ENCODE data around the gene TWNK. TPM values are rescaled to one million over a fixed set of nuclear protein-coding genes. Genes with fewer than 3 reads are reported as not detected.

Gene TWNK
- total and polyA plus RNA-seq, 10 of the 15 experiments (the other 5 are each of a cell fraction or from before 2014, with no cell fraction given), result 13.6 to 32.8 (median 18.0) TPM

DNA sequence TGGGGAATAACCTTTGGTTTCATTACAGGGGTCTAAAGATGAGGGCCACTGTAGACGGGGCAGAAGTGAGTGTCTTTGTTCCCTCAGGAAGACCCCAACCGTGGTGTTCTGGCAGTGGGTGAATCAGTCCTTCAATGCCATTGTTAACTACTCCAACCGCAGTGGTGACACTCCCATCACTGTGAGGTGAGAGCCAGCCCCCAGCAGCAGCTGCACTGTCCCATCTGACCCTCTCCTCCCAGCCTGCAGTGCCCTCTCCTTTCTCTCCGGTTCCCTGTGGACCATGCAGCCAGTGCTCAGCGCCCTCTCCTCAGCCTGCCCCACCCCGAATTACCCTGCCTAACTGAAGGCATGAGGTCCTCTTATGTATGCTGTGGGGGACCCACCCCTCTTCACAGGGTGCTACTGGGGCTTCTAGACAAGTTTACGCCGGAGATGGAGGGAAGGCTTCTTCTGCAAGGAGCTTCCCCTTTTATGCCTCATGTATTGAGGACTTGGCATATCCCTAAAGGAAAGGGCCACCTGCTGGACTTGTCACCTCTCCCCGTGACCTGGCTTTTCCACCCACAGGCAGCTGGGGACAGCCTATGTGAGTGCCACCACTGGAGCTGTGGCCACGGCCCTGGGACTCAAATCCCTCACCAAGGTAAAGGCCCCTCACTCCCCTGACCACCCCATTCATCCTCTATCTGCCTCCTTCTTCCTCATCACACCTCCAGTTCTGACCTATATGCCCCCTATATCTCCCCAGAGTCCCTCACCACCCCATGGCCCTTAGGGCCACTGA is 48.8 kb downstream of the TWNK start:
- no peak for ATAC-seq
- Histone ChIP-seq H3K4me1 (ENCODE audit: control insufficient read depth, insufficient read depth, low read length) (peaks cover 18% of the 10 kb centered on the region), H3K79me2 (ENCODE audit: control insufficient read depth, insufficient read depth, low read length) (no peaks in the 10 kb centered on the region), H3K36me3 (ENCODE audit: control insufficient read depth in 2 of 2, insufficient read depth in 2 of 2, low read length in 1 of 2) (no peaks in the 10 kb centered on the region), H3K27me3 (replicated peaks in 1 of 2; ENCODE audit: control insufficient read depth in 2 of 2, insufficient read depth in 2 of 2, low read length in 1 of 2) (peaks cover 0 to 5% of the 10 kb centered on the region in 2 experiments; a peak in 1 of 4 replicates), H2AFZ (ENCODE audit: control insufficient read depth, low read depth, low read length) (no peak overlapping the region), H3K4me3 (no peak overlapping the region), H3K4me2 (ENCODE audit: control insufficient read depth, insufficient read depth) (no peak overlapping the region), H3K27ac (ENCODE audit: control insufficient read depth, insufficient read depth) (no peak overlapping the region), H3K9me3 (replicated peaks; ENCODE audit: control insufficient read depth, insufficient read depth, low read length) (no peaks in the 10 kb centered on the region), H4K20me1 (ENCODE audit: control insufficient read depth, insufficient read depth) (no peaks in the 10 kb centered on the region), H3K9ac (ENCODE audit: control insufficient read depth, insufficient read depth, low read length) (no peak overlapping the region)
- in situ Hi-C loops (cut with MboI) (loop anchor here (5.0 kb wide), 1 partner anchor 106 kb away; no protein-coding TSS in a partner anchor), intact Hi-C loops (cut with micrococcal nuclease; ENCODE audit: unreplicated experiment) (no loop called here)
- RAD21 ChIA-PET (ENCODE audit: unreplicated experiment), result interaction anchor here (1.6 kb wide), 1 partner anchor 17 kb away, joined by 6 read pairs; no protein-coding TSS in a partner anchor
- 28% methylated on average over 10 of the region's 10 CpGs for WGBS (ENCODE audit: insufficient coverage, insufficient replicate concordance, low lambda C conversion rate, missing lambda C conversion rate)
- CTCF ChIA-PET, result interaction anchor here (1.0 to 2.1 kb wide), 2 partner anchors 14 to 31 kb away, joined by 6 to 11 read pairs; no protein-coding TSS in a partner anchor
- SMC1A ChIA-PET (ENCODE audit: uncharacterized antibody, unreplicated experiment), result no interaction called here
- FAIRE-seq, result no peak
- POLR2A ChIA-PET, result interaction anchor here (0.5 kb wide), 1 partner anchor 25 kb away, joined by 3 read pairs; no protein-coding TSS in a partner anchor
- no TSS peak for BruUV-seq (replicated peaks)
- no peak for DNase-seq (ENCODE audit: low read depth, low spot score)
- TF ChIP-seq SRF (IDR thresholded peaks at IDR 0.05; ENCODE audit: low read depth in 2 of 2, low read length in 2 of 2) (no peak), EGR1 (IDR thresholded peaks at IDR 0.05; ENCODE audit: borderline replicate concordance in 1 of 2, low read depth in 2 of 2, low read length in 2 of 2) (no peak), DPF2 (IDR thresholded peaks at IDR 0.05) (no peak), SREBF1 (IDR thresholded peaks at IDR 0.05; ENCODE audit: low read length) (no peak), NR2C2 (IDR thresholded peaks at IDR 0.05; ENCODE audit: borderline replicate concordance, control insufficient read depth, insufficient read length, low read depth) (no peak), ZBTB11 (CRISPR knock-in tag; IDR thresholded peaks at IDR 0.05) (no peak), CREB1 (IDR thresholded peaks at IDR 0.05; ENCODE audit: low read depth) (no peak), MYC (IDR thresholded peaks at IDR 0.05; ENCODE audit: insufficient read depth, insufficient read length, insufficient replicate concordance, low read length, severe bottlenecking) (no peak), EP300 (IDR thresholded peaks at IDR 0.05; ENCODE audit: borderline replicate concordance in 1 of 2, control insufficient read depth in 1 of 2, low read depth in 2 of 2, low read length in 2 of 2) (no peak), CHD4 (IDR thresholded peaks at IDR 0.05) (no peak)
- TF ChIP-seq, protein P1, sequence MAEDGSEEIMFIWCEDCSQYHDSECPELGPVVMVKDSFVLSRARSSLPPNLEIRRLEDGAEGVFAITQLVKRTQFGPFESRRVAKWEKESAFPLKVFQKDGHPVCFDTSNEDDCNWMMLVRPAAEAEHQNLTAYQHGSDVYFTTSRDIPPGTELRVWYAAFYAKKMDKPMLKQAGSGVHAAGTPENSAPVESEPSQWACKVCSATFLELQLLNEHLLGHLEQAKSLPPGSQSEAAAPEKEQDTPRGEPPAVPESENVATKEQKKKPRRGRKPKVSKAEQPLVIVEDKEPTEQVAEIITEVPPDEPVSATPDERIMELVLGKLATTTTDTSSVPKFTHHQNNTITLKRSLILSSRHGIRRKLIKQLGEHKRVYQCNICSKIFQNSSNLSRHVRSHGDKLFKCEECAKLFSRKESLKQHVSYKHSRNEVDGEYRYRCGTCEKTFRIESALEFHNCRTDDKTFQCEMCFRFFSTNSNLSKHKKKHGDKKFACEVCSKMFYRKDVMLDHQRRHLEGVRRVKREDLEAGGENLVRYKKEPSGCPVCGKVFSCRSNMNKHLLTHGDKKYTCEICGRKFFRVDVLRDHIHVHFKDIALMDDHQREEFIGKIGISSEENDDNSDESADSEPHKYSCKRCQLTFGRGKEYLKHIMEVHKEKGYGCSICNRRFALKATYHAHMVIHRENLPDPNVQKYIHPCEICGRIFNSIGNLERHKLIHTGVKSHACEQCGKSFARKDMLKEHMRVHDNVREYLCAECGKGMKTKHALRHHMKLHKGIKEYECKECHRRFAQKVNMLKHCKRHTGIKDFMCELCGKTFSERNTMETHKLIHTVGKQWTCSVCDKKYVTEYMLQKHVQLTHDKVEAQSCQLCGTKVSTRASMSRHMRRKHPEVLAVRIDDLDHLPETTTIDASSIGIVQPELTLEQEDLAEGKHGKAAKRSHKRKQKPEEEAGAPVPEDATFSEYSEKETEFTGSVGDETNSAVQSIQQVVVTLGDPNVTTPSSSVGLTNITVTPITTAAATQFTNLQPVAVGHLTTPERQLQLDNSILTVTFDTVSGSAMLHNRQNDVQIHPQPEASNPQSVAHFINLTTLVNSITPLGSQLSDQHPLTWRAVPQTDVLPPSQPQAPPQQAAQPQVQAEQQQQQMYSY (CRISPR knock-in tag; IDR thresholded peaks at IDR 0.05), result no peak
- TF ChIP-seq, protein P2, sequence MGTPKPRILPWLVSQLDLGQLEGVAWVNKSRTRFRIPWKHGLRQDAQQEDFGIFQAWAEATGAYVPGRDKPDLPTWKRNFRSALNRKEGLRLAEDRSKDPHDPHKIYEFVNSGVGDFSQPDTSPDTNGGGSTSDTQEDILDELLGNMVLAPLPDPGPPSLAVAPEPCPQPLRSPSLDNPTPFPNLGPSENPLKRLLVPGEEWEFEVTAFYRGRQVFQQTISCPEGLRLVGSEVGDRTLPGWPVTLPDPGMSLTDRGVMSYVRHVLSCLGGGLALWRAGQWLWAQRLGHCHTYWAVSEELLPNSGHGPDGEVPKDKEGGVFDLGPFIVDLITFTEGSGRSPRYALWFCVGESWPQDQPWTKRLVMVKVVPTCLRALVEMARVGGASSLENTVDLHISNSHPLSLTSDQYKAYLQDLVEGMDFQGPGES (IDR thresholded peaks at IDR 0.05), result no peak
